Adipocyte (in vitro differentiated cells): Measurements from ENCODE around the gene DCAF7.

Source experiments
- DNase-seq: peaks from one replicate; pipeline ENCODE4 v3.0.0-alpha.2; 2015; ENCODE audit warnings: low read depth
- H3K27me3 ChIP-seq: replicated peaks from 2 replicates; pipeline ENCODE4 v1.7.0; 2013; ENCODE audit warnings: mild to moderate bottlenecking, low read length, moderate library complexity; ENCODE audit not compliant: control insufficient read depth, insufficient read depth
- H3K36me3 ChIP-seq: 2 replicates; pipeline ENCODE4 v1.7.0; 2013; ENCODE audit warnings: low read length, mild to moderate bottlenecking, moderate library complexity; ENCODE audit not compliant: control insufficient read depth, insufficient read depth, severe bottlenecking
- H3K4me1 ChIP-seq: 2 replicates; pipeline ENCODE4 v1.7.0; 2013; ENCODE audit warnings: mild to moderate bottlenecking, low read length, moderate library complexity; ENCODE audit not compliant: control insufficient read depth, insufficient read depth
- H3K4me3 ChIP-seq: 2 replicates; pipeline ENCODE4 v1.7.0; 2013; ENCODE audit warnings: mild to moderate bottlenecking, low read length, moderate library complexity
- H3K9ac ChIP-seq: 2 replicates; pipeline ENCODE4 v1.7.0; 2013; ENCODE audit warnings: mild to moderate bottlenecking, low read length, moderate library complexity
- H3K9me3 ChIP-seq: 2 replicates; pipeline ENCODE4 v1.7.0; 2013; ENCODE audit warnings: mild to moderate bottlenecking, low read length, moderate library complexity; ENCODE audit not compliant: control insufficient read depth

DCAF7 gene

GRCh38 chr17:63538693-63539595 is 11.3 kb upstream of the DCAF7 start:
- Histone ChIP-seq H3K4me3 (no peak overlapping the region), H3K4me1 (no peaks in the 10 kb centered on the region), H3K9ac (no peak overlapping the region), H3K36me3 (no peaks in the 10 kb centered on the region), H3K9me3 (no peaks in the 10 kb centered on the region), H3K27me3 (peaks cover 76% of the 10 kb centered on the region)
- DNase-seq: no peak

GRCh38 chr17:63540590-63540989 is 9.7 kb upstream of the DCAF7 start:
- Histone ChIP-seq H3K27me3 (peaks cover 60% of the 10 kb centered on the region), H3K36me3 (no peaks in the 10 kb centered on the region), H3K4me3 (no peak overlapping the region), H3K4me1 (no peaks in the 10 kb centered on the region), H3K9me3 (no peaks in the 10 kb centered on the region), H3K9ac (no peak overlapping the region)
- no peak for DNase-seq

GRCh38 chr17:63542218-63542545 is 8.1 kb upstream of the DCAF7 start:
- Histone ChIP-seq H3K4me3 (no peak overlapping the region), H3K9ac (no peak overlapping the region), H3K36me3 (no peaks in the 10 kb centered on the region), H3K27me3 (peaks cover 52% of the 10 kb centered on the region), H3K4me1 (no peaks in the 10 kb centered on the region), H3K9me3 (no peaks in the 10 kb centered on the region)
- no peak for DNase-seq

- Histone ChIP-seq H3K36me3 (no peaks in the 10 kb centered on the region), H3K9ac (no peak overlapping the region), H3K9me3 (no peaks in the 10 kb centered on the region), H3K4me1 (no peaks in the 10 kb centered on the region), H3K4me3 (no peak overlapping the region), H3K27me3 (peaks cover 43% of the 10 kb centered on the region)
- no peak for DNase-seq
Measured at GRCh38 chr17:63542942-63543821, 7.1 kb upstream of the DCAF7 start.

GRCh38 chr17:63543822-63544420 is 6.4 kb upstream of the DCAF7 start:
- DNase-seq: no peak

GRCh38 chr17:63544467-63545301 is 5.6 kb upstream of the DCAF7 start:
- Histone ChIP-seq H3K27me3 (peaks cover 28% of the 10 kb centered on the region), H3K9ac (no peak overlapping the region), H3K4me1 (peaks cover 6% of the 10 kb centered on the region), H3K36me3 (no peaks in the 10 kb centered on the region), H3K4me3 (no peak overlapping the region), H3K9me3 (no peaks in the 10 kb centered on the region)
- no peak for DNase-seq

More at GRCh38 chr17:63543822-63544420, 6.4 kb upstream of the DCAF7 start:
- H3K9ac ChIP-seq: no peak overlapping the region
- no peaks in the 10 kb centered on the region for H3K4me1 ChIP-seq
- no peak overlapping the region for H3K4me3 ChIP-seq
- H3K9me3 ChIP-seq: no peaks in the 10 kb centered on the region
- peaks cover 36% of the 10 kb centered on the region for H3K27me3 ChIP-seq
- H3K36me3 ChIP-seq: no peaks in the 10 kb centered on the region

GRCh38 chr17:63546308-63547082 is 3.8 kb upstream of the DCAF7 start:
- H3K9me3 ChIP-seq: no peaks in the 10 kb centered on the region
- no peak for DNase-seq
- H3K9ac ChIP-seq: no peak overlapping the region
- H3K27me3 ChIP-seq: peaks cover 15% of the 10 kb centered on the region
- peaks cover 8% of the 10 kb centered on the region for H3K4me1 ChIP-seq
- no peaks in the 10 kb centered on the region for H3K36me3 ChIP-seq
- H3K4me3 ChIP-seq: no peak overlapping the region

- Histone ChIP-seq H3K9me3 (no peaks in the 10 kb centered on the region), H3K4me3 (no peak overlapping the region), H3K27me3 (peaks cover 9% of the 10 kb centered on the region), H3K9ac (no peak overlapping the region), H3K4me1 (peaks cover 11% of the 10 kb centered on the region), H3K36me3 (no peaks in the 10 kb centered on the region)
- DNase-seq: no peak
Measured at GRCh38 chr17:63547083-63547523, 3.2 kb upstream of the DCAF7 start.

- no peaks in the 10 kb centered on the region for H3K9me3 ChIP-seq
- no peaks in the 10 kb centered on the region for H3K36me3 ChIP-seq
- peak overlapping the region; percentile 87 for H3K9ac ChIP-seq
- peaks cover 31% of the 10 kb centered on the region for H3K4me1 ChIP-seq
- DNase-seq: no peak
- peak overlapping the region; percentile 98 for H3K4me3 ChIP-seq
- H3K27me3 ChIP-seq: no peaks in the 10 kb centered on the region
Measured at GRCh38 chr17:63549289-63549945, 860 bp upstream of the DCAF7 start.
